GM23248 (cell line): ENCODE results near the gene HBB.

Source experiments
- EZH2 ChIP-seq: fragments of 200-600 bp; sonication (generic); IDR thresholded peaks from 2 replicates; pipeline ENCODE4 v1.6.1; 2018; ENCODE audit warnings: antibody characterized with exemption, mild to moderate bottlenecking; ENCODE audit not compliant: insufficient read depth, poor library complexity, severe bottlenecking
- EZH2phosphoT487 ChIP-seq: fragments of 200-600 bp; sonication (generic); IDR thresholded peaks from 2 replicates; pipeline ENCODE4 v1.6.1; 2018; ENCODE audit warnings: antibody characterized with exemption, moderate library complexity, mild to moderate bottlenecking, low read depth; ENCODE audit not compliant: insufficient read depth

- no peak for TF ChIP-seq EZH2
- no peak for TF ChIP-seq EZH2phosphoT487
Measured at GRCh38 chr11:5239046-5239445, 12.2 kb upstream of the HBB start.
